ENCODE results near the gene PDGFB.

The PDGFB gene

DNA sequence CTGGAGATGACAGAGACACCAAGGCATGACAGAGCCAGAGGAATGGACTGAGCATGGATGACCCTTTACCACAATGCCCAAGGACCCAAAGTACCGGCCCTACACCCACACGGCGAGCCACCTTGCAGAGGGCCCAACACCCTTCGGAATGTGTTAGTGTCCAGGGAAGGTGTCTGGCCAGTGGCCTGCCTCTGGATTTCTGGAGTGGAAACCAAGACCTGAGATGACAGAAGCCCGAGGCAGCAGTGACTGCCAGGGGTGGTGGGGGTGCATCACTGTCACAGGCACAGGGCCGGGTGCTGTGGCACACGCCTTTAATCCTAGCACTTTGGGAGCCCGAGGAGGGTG, 28.7 kb downstream of the PDGFB start:
- Histone ChIP-seq H3K27ac (no peak overlapping the region), H3K4me3 (IDR thresholded peaks at IDR 0.05; ENCODE audit: insufficient read depth, low read depth, low read length) (no peak overlapping the region), H3K9ac (no peak overlapping the region), H2AFZ (ENCODE audit: low read depth) (no peak overlapping the region), H4K20me1 (ENCODE audit: insufficient read depth) (no peaks in the 10 kb centered on the region), H3K27me3 (ENCODE audit: insufficient read depth, low read depth) (peaks cover 45% of the 10 kb centered on the region), H3K4me1 (ENCODE audit: low read depth, poor library complexity, severe bottlenecking) (no peaks in the 10 kb centered on the region), H3K79me2 (ENCODE audit: insufficient read depth, low read depth) (no peaks in the 10 kb centered on the region), H3K36me3 (ENCODE audit: insufficient read depth) (no peaks in the 10 kb centered on the region), H3K4me2 (no peak overlapping the region)
- TF ChIP-seq, protein P1, sequence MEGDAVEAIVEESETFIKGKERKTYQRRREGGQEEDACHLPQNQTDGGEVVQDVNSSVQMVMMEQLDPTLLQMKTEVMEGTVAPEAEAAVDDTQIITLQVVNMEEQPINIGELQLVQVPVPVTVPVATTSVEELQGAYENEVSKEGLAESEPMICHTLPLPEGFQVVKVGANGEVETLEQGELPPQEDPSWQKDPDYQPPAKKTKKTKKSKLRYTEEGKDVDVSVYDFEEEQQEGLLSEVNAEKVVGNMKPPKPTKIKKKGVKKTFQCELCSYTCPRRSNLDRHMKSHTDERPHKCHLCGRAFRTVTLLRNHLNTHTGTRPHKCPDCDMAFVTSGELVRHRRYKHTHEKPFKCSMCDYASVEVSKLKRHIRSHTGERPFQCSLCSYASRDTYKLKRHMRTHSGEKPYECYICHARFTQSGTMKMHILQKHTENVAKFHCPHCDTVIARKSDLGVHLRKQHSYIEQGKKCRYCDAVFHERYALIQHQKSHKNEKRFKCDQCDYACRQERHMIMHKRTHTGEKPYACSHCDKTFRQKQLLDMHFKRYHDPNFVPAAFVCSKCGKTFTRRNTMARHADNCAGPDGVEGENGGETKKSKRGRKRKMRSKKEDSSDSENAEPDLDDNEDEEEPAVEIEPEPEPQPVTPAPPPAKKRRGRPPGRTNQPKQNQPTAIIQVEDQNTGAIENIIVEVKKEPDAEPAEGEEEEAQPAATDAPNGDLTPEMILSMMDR (conservative IDR thresholded peaks at IDR 0.05; ENCODE audit: low read depth, low read length), result peak; percentile 18

DNA sequence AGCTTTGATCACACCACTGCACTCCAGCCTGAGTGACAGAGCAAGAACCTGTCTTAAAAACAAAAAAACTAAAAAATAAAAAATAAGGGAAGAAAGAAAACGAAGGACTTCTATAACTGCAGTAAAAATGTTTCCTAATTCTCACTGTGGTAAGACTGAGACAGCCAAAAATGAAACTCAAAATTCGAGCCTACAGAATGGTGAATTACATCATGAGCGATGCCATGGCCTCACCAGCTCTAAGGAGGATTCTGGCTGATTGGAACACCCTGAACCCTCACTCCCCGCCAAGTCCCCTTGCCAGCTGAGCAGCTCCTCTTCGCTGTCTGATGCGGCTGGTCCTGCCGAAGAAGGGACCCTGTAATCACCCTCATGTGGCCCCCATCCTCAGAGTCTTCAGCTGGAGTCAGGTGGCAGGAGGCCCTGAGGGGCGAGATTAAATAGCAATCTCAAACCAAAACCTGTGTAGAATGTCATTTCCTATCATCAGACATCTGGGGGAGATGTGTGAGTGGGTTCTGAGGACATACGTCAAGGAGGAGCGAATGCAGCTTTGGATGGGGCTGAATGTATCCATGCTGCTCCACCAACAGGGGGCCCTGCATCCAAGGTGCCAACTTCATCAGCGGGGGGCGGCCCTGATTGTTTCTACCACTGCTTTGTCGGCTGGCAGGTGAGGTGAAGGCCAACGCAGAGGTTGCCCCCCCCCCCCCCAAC, 29.2 kb downstream of the PDGFB start:
- no peak overlapping the region for H3K27ac ChIP-seq
- no peaks in the 10 kb centered on the region for H3K4me1 ChIP-seq (ENCODE audit: low read depth, poor library complexity, severe bottlenecking)
- no peak overlapping the region for H3K9ac ChIP-seq
- H3K36me3 ChIP-seq (ENCODE audit: insufficient read depth), result no peaks in the 10 kb centered on the region
- H4K20me1 ChIP-seq (ENCODE audit: insufficient read depth), result no peaks in the 10 kb centered on the region
- H3K4me3 ChIP-seq (IDR thresholded peaks at IDR 0.05; ENCODE audit: insufficient read depth, low read depth, low read length), result no peak overlapping the region
- peaks cover 47% of the 10 kb centered on the region for H3K27me3 ChIP-seq (ENCODE audit: insufficient read depth, low read depth)
- H3K4me2 ChIP-seq, result no peak overlapping the region
- no peak overlapping the region for H2AFZ ChIP-seq (ENCODE audit: low read depth)
- no peaks in the 10 kb centered on the region for H3K79me2 ChIP-seq (ENCODE audit: insufficient read depth, low read depth)
- TF ChIP-seq, protein P1 (conservative IDR thresholded peaks at IDR 0.05; ENCODE audit: low read depth, low read length), result peak; percentile 49

DNA sequence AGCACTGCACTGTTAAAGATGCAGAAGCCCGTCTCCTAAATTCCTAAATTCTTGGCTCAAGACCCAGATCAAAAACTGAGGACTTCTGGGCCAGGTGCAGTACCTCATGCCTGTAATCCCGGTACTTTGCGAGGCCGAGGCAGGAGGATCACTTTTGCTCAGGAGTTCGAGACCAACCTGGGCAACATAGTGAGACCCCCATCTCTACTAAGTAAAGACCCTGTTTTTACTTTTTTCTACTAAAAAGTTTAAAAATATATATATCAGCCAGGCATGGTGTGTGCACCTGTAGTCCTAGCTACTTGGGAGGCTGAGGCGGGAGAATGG, 29.7 kb downstream of the PDGFB start:
- TF ChIP-seq, protein P1 (conservative IDR thresholded peaks at IDR 0.05; ENCODE audit: low read depth, low read length), result no peak
- no peak overlapping the region for H3K27ac ChIP-seq
- no peaks in the 10 kb centered on the region for H4K20me1 ChIP-seq (ENCODE audit: insufficient read depth)
- H2AFZ ChIP-seq (ENCODE audit: low read depth), result no peak overlapping the region
- H3K4me2 ChIP-seq, result no peak overlapping the region
- H3K4me3 ChIP-seq (IDR thresholded peaks at IDR 0.05; ENCODE audit: insufficient read depth, low read depth, low read length), result no peak overlapping the region
- no peak overlapping the region for H3K9ac ChIP-seq
- H3K79me2 ChIP-seq (ENCODE audit: insufficient read depth, low read depth), result no peaks in the 10 kb centered on the region
- H3K4me1 ChIP-seq (ENCODE audit: low read depth, poor library complexity, severe bottlenecking), result no peaks in the 10 kb centered on the region
- peaks cover 47% of the 10 kb centered on the region for H3K27me3 ChIP-seq (ENCODE audit: insufficient read depth, low read depth)
- H3K36me3 ChIP-seq (ENCODE audit: insufficient read depth), result no peaks in the 10 kb centered on the region

DNA sequence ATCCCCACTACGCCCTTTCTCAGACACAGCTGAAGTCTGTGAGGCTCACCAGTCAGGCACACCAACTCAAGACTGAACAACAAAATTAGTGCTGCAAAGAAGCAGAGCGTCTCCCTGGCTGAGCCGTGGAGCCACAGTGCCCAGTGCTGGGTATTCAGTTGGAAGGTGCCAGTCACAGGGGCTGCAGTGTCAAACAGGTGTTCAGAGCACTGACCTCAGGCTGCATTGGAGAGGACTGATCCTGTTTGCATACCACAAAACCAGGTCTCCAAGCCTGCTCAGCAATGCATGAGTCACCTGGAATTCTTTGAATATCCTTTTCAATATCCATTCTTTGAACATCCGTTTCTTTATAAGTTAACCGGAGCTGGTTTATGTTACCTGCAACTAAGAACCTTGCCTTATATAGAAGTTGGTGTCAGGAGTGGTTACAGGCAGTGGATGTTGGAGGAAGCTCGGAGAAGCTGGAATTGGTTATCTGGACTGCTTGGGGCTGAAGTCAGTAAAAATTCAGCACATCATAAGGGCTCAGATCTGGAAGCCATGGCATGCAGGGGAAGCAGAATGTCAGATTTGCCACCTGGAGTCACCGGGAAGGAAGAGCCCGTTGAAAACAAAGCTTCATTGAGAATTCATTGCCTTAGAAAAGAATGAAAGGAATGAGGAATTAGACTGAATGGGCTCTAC, 30.3 kb downstream of the PDGFB start:
- H2AFZ ChIP-seq (ENCODE audit: low read depth), result no peak overlapping the region
- peaks cover 49% of the 10 kb centered on the region for H3K27me3 ChIP-seq (ENCODE audit: insufficient read depth, low read depth)
- TF ChIP-seq, protein P1 (conservative IDR thresholded peaks at IDR 0.05; ENCODE audit: low read depth, low read length), result no peak
- H3K9ac ChIP-seq, result no peak overlapping the region
- no peak overlapping the region for H3K27ac ChIP-seq
- no peak overlapping the region for H3K4me2 ChIP-seq
- no peak overlapping the region for H3K4me3 ChIP-seq (IDR thresholded peaks at IDR 0.05; ENCODE audit: insufficient read depth, low read depth, low read length)
- H3K36me3 ChIP-seq (ENCODE audit: insufficient read depth), result no peaks in the 10 kb centered on the region
- no peaks in the 10 kb centered on the region for H4K20me1 ChIP-seq (ENCODE audit: insufficient read depth)
- H3K79me2 ChIP-seq (ENCODE audit: insufficient read depth, low read depth), result no peaks in the 10 kb centered on the region
- no peaks in the 10 kb centered on the region for H3K4me1 ChIP-seq (ENCODE audit: low read depth, poor library complexity, severe bottlenecking)
